Hematopoietic multipotent progenitor cell treated with erythropoietin and hydrocortisone succinate and interleukin-3 and kit ligand, for 6 days (in vitro differentiated cells): ENCODE measurements around the gene GSK3A.
A peak's percentile ranks its signal among the peaks of the same experiment; 100 is the strongest.

ENCODE experiments used
- DNase-seq: peaks from one replicate; pipeline ENCODE4 v3.0.0-alpha.2; 2015

Gene GSK3A

GRCh38 chr19:42280815-42281145 is 38.4 kb upstream of the GSK3A start:
- DNase-seq: no peak

- peak; percentile 98 for DNase-seq
These were observed 37.8 kb upstream of the GSK3A start for GRCh38 chr19:42279902-42280814.

GRCh38 chr19:42279155-42279901 is 36.9 kb upstream of the GSK3A start:
- DNase-seq: no peak

- DNase-seq: no peak
These were observed 36.2 kb upstream of the GSK3A start for GRCh38 chr19:42278452-42279154.

GRCh38 chr19:42277821-42278451 is 35.5 kb upstream of the GSK3A start:
- no peak for DNase-seq

GRCh38 chr19:42276821-42277220 is 34.4 kb upstream of the GSK3A start:
- no peak for DNase-seq

GRCh38 chr19:42276284-42276683 is 33.9 kb upstream of the GSK3A start:
- DNase-seq: no peak

GRCh38 chr19:42275517-42275916 is 33.1 kb upstream of the GSK3A start:
- no peak for DNase-seq

GRCh38 chr19:42275103-42275502 is 32.7 kb upstream of the GSK3A start:
- DNase-seq: no peak

GRCh38 chr19:42274065-42274682 is 31.8 kb upstream of the GSK3A start:
- no peak for DNase-seq

- DNase-seq: no peak
These were observed 31.1 kb upstream of the GSK3A start for GRCh38 chr19:42273407-42274064.

GRCh38 chr19:42272989-42273406 is 30.6 kb upstream of the GSK3A start:
- no peak for DNase-seq

- DNase-seq: no peak
These were observed 30.1 kb upstream of the GSK3A start for GRCh38 chr19:42272535-42272897.

- DNase-seq: no peak
These were observed 29.6 kb upstream of the GSK3A start for GRCh38 chr19:42271861-42272534.

- DNase-seq: peak; percentile 56
These were observed 28.6 kb upstream of the GSK3A start for GRCh38 chr19:42271045-42271419.

- peak; percentile 86 for DNase-seq
These were observed 28.1 kb upstream of the GSK3A start for GRCh38 chr19:42270346-42271044.

- DNase-seq: no peak
These were observed 27.3 kb upstream of the GSK3A start for GRCh38 chr19:42269478-42270345.

- peak; percentile 100 for DNase-seq
These were observed 26.5 kb upstream of the GSK3A start, which contains the start of gene CIC for GRCh38 chr19:42268704-42269477. CIC (plus strand) TSS chr19:42269252; CDS start chr19:42271784, 2,532 bp downstream.
